WERI-Rb-1 (cell line): Measurements from ENCODE around the gene SMIM24.

Experiments
- DNase-seq: peaks from one replicate; pipeline ENCODE4 v3.0.0-alpha.2; 2020
- H3K27ac ChIP-seq: fragments of 250-450 bp; sonication (Bioruptor Pico); 2 replicates; pipeline ENCODE4 v1.5.1; 2020; ENCODE audit warnings: mild to moderate bottlenecking, moderate library complexity
- H3K27me3 ChIP-seq: fragments of 250-450 bp; sonication (Bioruptor Pico); 2 replicates; pipeline ENCODE4 v1.5.1; 2021; ENCODE audit warnings: mild to moderate bottlenecking, low read depth, moderate library complexity; ENCODE audit not compliant: insufficient read depth, severe bottlenecking
- H3K36me3 ChIP-seq: fragments of 250-450 bp; sonication (Bioruptor Pico); 2 replicates; pipeline ENCODE4 v1.5.1; 2020; ENCODE audit warnings: mild to moderate bottlenecking, moderate library complexity
- H3K4me3 ChIP-seq: 2 replicates; pipeline ENCODE4 v1.5.1; 2011; ENCODE audit warnings: low read depth, mild to moderate bottlenecking, control low read depth, low read length
- H3K9me3 ChIP-seq: fragments of 250-450 bp; sonication (Bioruptor Pico); 2 replicates; pipeline ENCODE4 v1.5.1; 2021; ENCODE audit warnings: mild to moderate bottlenecking, moderate library complexity; ENCODE audit not compliant: severe bottlenecking
- CTCF ChIP-seq: IDR thresholded peaks from 2 replicates; pipeline ENCODE4 v1.5.1; 2011; ENCODE audit warnings: low read depth, mild to moderate bottlenecking, control low read depth, inconsistent platforms, low read length

Gene SMIM24

GRCh38 chr19:3483226-3483628 lies 2.9 kb upstream of the SMIM24 start, which contains the start of gene SMIM44:
Gene SMIM44, minus strand, starts transcription at chr19:3483441. Its CDS starts 38 bp downstream, at chr19:3483403.
- Histone ChIP-seq H3K36me3 (no peaks in the 10 kb centered on the region), H3K27me3 (peaks cover 32% of the 10 kb centered on the region), H3K9me3 (no peaks in the 10 kb centered on the region), H3K4me3 (peak within 1 kb of the TSS; percentile 39), H3K27ac (no peak within 1 kb of the TSS; the same call in 1 of the 2 replicates)
- DNase-seq = peak; percentile 95
- no peak for TF ChIP-seq CTCF

GRCh38 chr19:3482507-3483225 lies 2.3 kb upstream of the SMIM24 start:
- H3K4me3 ChIP-seq = peak overlapping the region; percentile 39
- peaks cover 32% of the 10 kb centered on the region for H3K27me3 ChIP-seq
- H3K9me3 ChIP-seq = no peaks in the 10 kb centered on the region
- TF ChIP-seq CTCF = no peak
- H3K36me3 ChIP-seq = no peaks in the 10 kb centered on the region
- DNase-seq = peak; percentile 52
- no peak overlapping the region; the same call in 1 of the 2 replicates for H3K27ac ChIP-seq

GRCh38 chr19:3481241-3482090 lies 1.1 kb upstream of the SMIM24 start:
- H3K4me3 ChIP-seq = no peak overlapping the region
- peak; percentile 54 for DNase-seq
- peaks cover 32% of the 10 kb centered on the region for H3K27me3 ChIP-seq

GRCh38 chr19:3479834-3480215 lies 500 bp downstream of the SMIM24 start:
- no peak for TF ChIP-seq CTCF
- H3K9me3 ChIP-seq = no peaks in the 10 kb centered on the region
- H3K36me3 ChIP-seq = no peaks in the 10 kb centered on the region
- no peak overlapping the region for H3K4me3 ChIP-seq
- H3K27me3 ChIP-seq = peaks cover 32% of the 10 kb centered on the region
- DNase-seq = peak; percentile 57
- no peak overlapping the region for H3K27ac ChIP-seq

More at GRCh38 chr19:3481241-3482090, 1.1 kb upstream of the SMIM24 start:
- Histone ChIP-seq H3K36me3 (no peaks in the 10 kb centered on the region), H3K9me3 (no peaks in the 10 kb centered on the region), H3K27ac (no peak overlapping the region)
- no peak for TF ChIP-seq CTCF

GRCh38 chr19:3479177-3479833 lies 1.0 kb downstream of the SMIM24 start:
- Histone ChIP-seq H3K27me3 (peaks cover 27% of the 10 kb centered on the region), H3K9me3 (no peaks in the 10 kb centered on the region), H3K27ac (no peak overlapping the region), H3K4me3 (no peak overlapping the region), H3K36me3 (no peaks in the 10 kb centered on the region)
- TF ChIP-seq CTCF = no peak
- DNase-seq = peak; percentile 54
